ENCODE results near the gene SHC3. TPM values are rescaled to one million over a fixed set of nuclear protein-coding genes. Genes with fewer than 3 reads are reported as not detected.

SHC3 gene
- total RNA-seq, 1 donor = 0.36 TPM

- H4K20me1 ChIP-seq (ENCODE audit: insufficient read depth, low read length) = no peaks in the 10 kb centered on the region
- no peak for TF ChIP-seq CTCF (IDR thresholded peaks at IDR 0.05; ENCODE audit: extremely low read depth, low read depth, low read length)
- H3K4me3 ChIP-seq (ENCODE audit: insufficient read depth, low read length) = no peak overlapping the region
- DNase-seq (ENCODE audit: insufficient read length, low spot score, missing footprints) = peak; percentile 81
- H3K27ac ChIP-seq (ENCODE audit: low read depth, low read length) = peak overlapping the region; percentile 93
- H3K36me3 ChIP-seq (ENCODE audit: insufficient read depth, low read length) = no peaks in the 10 kb centered on the region
- H2AFZ ChIP-seq (ENCODE audit: low read length) = peak overlapping the region; percentile 65
- H3K79me2 ChIP-seq (ENCODE audit: insufficient read depth, low read length) = no peaks in the 10 kb centered on the region
- peak overlapping the region; percentile 36 for H3K4me2 ChIP-seq (ENCODE audit: insufficient read depth, low read length)
- peaks cover 24% of the 10 kb centered on the region for H3K4me1 ChIP-seq (ENCODE audit: insufficient read depth, low read length)
- no peaks in the 10 kb centered on the region for H3K27me3 ChIP-seq (ENCODE audit: insufficient read depth, low read length)
- H3K9me3 ChIP-seq (ENCODE audit: low read depth, low read length) = no peaks in the 10 kb centered on the region
Measured at GRCh38 chr9:89153232-89154017, 25.2 kb downstream of the SHC3 start.

GRCh38 chr9:89149726-89150125 is 28.9 kb downstream of the SHC3 start:
- H3K27me3 ChIP-seq (ENCODE audit: insufficient read depth, low read length) = no peaks in the 10 kb centered on the region
- no peaks in the 10 kb centered on the region for H3K9me3 ChIP-seq (ENCODE audit: low read depth, low read length)
- no peaks in the 10 kb centered on the region for H4K20me1 ChIP-seq (ENCODE audit: insufficient read depth, low read length)
- no peak overlapping the region for H3K27ac ChIP-seq (ENCODE audit: low read depth, low read length)
- no peak for TF ChIP-seq CTCF (IDR thresholded peaks at IDR 0.05; ENCODE audit: extremely low read depth, low read depth, low read length)
- H3K79me2 ChIP-seq (ENCODE audit: insufficient read depth, low read length) = no peaks in the 10 kb centered on the region
- H3K36me3 ChIP-seq (ENCODE audit: insufficient read depth, low read length) = no peaks in the 10 kb centered on the region
- H3K4me2 ChIP-seq (ENCODE audit: insufficient read depth, low read length) = no peak overlapping the region
- no peak overlapping the region for H2AFZ ChIP-seq (ENCODE audit: low read length)
- H3K4me3 ChIP-seq (ENCODE audit: insufficient read depth, low read length) = no peak overlapping the region
- H3K4me1 ChIP-seq (ENCODE audit: insufficient read depth, low read length) = peaks cover 16% of the 10 kb centered on the region
- no peak for DNase-seq (ENCODE audit: insufficient read length, low spot score, missing footprints)

GRCh38 chr9:89145097-89145496 is 33.5 kb downstream of the SHC3 start:
- H4K20me1 ChIP-seq (ENCODE audit: insufficient read depth, low read length) = no peaks in the 10 kb centered on the region
- H2AFZ ChIP-seq (ENCODE audit: low read length) = no peak overlapping the region
- TF ChIP-seq CTCF (IDR thresholded peaks at IDR 0.05; ENCODE audit: extremely low read depth, low read depth, low read length) = no peak
- no peaks in the 10 kb centered on the region for H3K36me3 ChIP-seq (ENCODE audit: insufficient read depth, low read length)
- no peak overlapping the region for H3K27ac ChIP-seq (ENCODE audit: low read depth, low read length)
- H3K79me2 ChIP-seq (ENCODE audit: insufficient read depth, low read length) = no peaks in the 10 kb centered on the region
- no peak overlapping the region for H3K4me3 ChIP-seq (ENCODE audit: insufficient read depth, low read length)
- no peaks in the 10 kb centered on the region for H3K9me3 ChIP-seq (ENCODE audit: low read depth, low read length)
- H3K4me1 ChIP-seq (ENCODE audit: insufficient read depth, low read length) = peaks cover 3% of the 10 kb centered on the region
- H3K27me3 ChIP-seq (ENCODE audit: insufficient read depth, low read length) = no peaks in the 10 kb centered on the region
- no peak overlapping the region for H3K4me2 ChIP-seq (ENCODE audit: insufficient read depth, low read length)
- DNase-seq (ENCODE audit: insufficient read length, low spot score, missing footprints) = no peak

- H3K79me2 ChIP-seq (ENCODE audit: insufficient read depth, low read length) = no peaks in the 10 kb centered on the region
- H3K4me3 ChIP-seq (ENCODE audit: insufficient read depth, low read length) = no peak overlapping the region
- no peak overlapping the region for H3K4me2 ChIP-seq (ENCODE audit: insufficient read depth, low read length)
- no peak for DNase-seq (ENCODE audit: insufficient read length, low spot score, missing footprints)
- no peak overlapping the region for H2AFZ ChIP-seq (ENCODE audit: low read length)
- H3K27me3 ChIP-seq (ENCODE audit: insufficient read depth, low read length) = no peaks in the 10 kb centered on the region
- no peaks in the 10 kb centered on the region for H4K20me1 ChIP-seq (ENCODE audit: insufficient read depth, low read length)
- no peak for TF ChIP-seq CTCF (IDR thresholded peaks at IDR 0.05; ENCODE audit: extremely low read depth, low read depth, low read length)
- H3K4me1 ChIP-seq (ENCODE audit: insufficient read depth, low read length) = peaks cover 11% of the 10 kb centered on the region
- no peaks in the 10 kb centered on the region for H3K36me3 ChIP-seq (ENCODE audit: insufficient read depth, low read length)
- H3K27ac ChIP-seq (ENCODE audit: low read depth, low read length) = no peak overlapping the region
- no peaks in the 10 kb centered on the region for H3K9me3 ChIP-seq (ENCODE audit: low read depth, low read length)
Measured at GRCh38 chr9:89144238-89144637, 34.4 kb downstream of the SHC3 start.

Measured in osteoblast (primary cell).